Activated T-cell treated with anti-CD3 and anti-CD28 coated beads, Interleukin-2, amount 50 U/mL, for 48 hours (primary cell): Measurements from ENCODE around the gene CCDC15.

Source experiments
- DNase-seq, 2 experiments: peaks; one replicate each; pipeline ENCODE4 v3.0.0-alpha.2; 2020

Gene CCDC15

GRCh38 chr11:125069008-125069407 lies 115.0 kb downstream of the CCDC15 start:
- no peak for DNase-seq

DNA sequence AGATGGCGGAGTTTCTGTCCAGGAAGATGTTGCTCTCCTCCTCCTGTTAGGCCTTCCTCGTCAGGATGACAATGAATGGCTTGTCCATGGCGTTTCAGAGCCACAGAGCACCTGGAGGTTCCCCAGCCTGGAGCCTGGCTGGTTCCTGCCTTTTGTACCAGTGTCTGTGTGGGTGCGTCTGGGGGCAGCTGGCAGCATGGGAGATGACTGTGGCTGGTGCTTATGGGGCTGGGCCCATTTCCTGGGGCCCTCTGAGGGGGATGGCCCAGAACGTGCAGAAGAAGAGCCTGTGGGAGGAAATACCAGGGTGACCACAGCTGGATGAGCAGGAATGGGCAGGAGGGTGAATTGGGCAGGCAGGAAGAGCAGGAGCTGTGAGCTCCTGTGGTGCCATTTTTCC lies 115.8 kb downstream of the CCDC15 start:
- DNase-seq, result peak; percentile 5 to 15

GRCh38 chr11:125070699-125071254 lies 116.8 kb downstream of the CCDC15 start:
- DNase-seq, result peak; percentile 34 to 46

GRCh38 chr11:125071435-125071834 lies 117.4 kb downstream of the CCDC15 start:
- peak in 1 of 2 experiments; percentile 15 for DNase-seq

DNA sequence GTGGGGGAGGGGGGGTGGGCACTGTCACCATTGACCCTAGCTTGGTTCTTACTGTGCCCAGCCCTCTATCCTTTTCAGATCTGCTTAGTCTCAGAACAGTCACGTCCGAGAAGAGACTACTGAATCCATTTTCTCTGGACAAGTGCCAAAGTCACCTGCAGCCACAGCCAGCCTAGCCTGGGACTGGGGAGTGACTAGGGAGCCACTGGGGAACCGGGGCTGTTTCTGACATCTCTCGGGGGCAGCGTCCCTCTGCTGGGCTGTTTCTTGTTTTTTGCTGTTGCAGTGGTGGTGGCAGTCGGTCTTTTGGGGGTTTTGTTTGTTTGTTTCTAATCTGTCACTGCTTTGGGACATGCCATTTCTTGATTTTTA lies 117.8 kb downstream of the CCDC15 start:
- DNase-seq, result no peak

- DNase-seq, result no peak
Measured at GRCh38 chr11:125072218-125072960, 118.4 kb downstream of the CCDC15 start.

DNA sequence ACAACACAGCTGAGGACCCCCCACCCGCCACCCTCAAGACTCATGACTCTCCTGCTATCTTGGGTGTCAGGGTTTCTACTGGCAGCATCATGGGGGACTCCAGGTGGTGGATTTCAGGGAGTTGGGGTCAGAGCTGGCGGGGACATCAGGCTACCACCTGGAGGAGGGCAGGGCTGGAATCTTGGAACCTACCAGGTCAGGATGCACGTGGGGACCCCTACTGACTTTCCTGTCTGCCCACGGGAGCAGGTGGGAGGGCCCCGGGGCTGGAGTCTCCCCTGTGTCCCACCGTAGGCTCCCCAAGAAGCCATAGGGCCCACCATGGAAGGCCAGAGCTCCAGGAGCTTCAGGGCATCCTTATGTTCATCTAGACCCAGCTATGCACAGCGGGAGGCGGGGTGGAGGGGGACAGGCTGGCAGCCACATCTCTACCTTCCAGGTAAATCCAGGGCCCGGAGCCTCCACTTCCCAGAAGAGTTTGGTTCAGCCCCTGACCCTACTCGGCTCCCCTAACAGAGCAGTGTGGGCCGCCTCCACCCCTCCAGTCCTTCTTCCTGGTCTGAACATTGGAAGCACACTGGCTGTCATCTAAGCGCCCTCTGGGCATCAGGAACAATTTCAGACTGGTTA lies 119.1 kb downstream of the CCDC15 start:
- no peak for DNase-seq

- peak in 1 of 2 experiments; percentile 16 for DNase-seq
Measured at GRCh38 chr11:125073616-125074483, 119.8 kb downstream of the CCDC15 start.

DNA sequence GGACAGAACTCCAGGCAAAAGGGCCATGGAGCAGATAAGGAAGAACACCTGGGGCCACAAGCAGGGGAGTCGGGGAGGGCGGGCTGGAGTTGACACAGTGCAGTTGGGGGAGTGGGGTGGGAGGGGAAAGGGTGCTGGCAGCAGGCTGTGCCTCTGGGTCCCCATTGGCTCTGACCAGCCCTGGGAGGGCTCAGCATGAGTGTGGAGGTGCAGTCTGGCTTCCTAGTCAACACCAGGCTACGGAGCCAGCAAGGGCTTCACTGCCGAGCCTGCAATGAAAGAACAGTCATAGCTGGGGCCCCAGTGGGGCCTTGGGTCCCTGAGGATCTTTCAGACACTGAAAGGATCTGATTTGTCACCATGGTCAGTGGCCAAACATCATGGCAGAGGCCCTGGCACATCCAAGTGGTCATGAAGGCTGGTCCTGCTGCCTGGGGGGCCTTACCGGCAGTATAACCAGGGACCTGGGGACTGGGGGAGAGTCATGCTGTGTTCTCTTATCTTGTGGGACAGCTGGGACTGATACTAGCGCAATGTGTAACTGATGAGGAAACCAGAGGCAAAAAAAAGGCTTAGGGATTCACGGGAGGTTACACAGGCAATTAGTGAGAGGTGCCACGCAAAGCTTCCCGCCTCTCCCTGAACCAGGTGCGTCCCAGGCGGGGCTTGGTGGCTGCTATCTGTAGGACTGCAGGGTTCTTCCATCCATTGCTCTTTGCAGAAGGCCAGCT lies 120.7 kb downstream of the CCDC15 start:
- no peak for DNase-seq

- DNase-seq, result no peak
Measured at GRCh38 chr11:125075242-125075625, 121.2 kb downstream of the CCDC15 start.

- DNase-seq, result no peak
Measured at GRCh38 chr11:125075900-125076317, 121.9 kb downstream of the CCDC15 start.

GRCh38 chr11:125076378-125076945 lies 122.5 kb downstream of the CCDC15 start:
- DNase-seq, result no peak

DNA sequence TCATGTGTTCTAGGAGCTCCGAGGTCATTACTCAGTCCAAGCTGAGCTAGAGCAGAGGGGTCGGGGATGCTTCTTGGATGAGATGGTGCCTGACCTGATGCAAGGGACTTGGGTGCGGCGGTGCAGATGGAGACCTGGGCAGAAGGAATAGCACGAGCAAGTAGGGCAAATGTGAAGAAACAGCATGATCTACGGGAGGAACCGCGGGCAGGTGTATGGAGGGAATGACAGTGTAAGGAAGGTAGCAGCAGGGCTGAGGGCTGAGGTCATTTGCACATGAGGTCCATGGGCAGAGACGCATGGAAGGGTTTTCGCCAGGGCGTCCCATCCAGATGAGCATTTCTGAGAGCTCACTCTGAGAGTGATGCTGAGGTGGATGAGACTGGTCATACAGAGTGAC lies 124.0 kb downstream of the CCDC15 start:
- DNase-seq, result no peak

GRCh38 chr11:125078516-125079140 lies 124.6 kb downstream of the CCDC15 start:
- no peak for DNase-seq

- DNase-seq, result no peak
Measured at GRCh38 chr11:125079151-125079877, 125.3 kb downstream of the CCDC15 start.

DNA sequence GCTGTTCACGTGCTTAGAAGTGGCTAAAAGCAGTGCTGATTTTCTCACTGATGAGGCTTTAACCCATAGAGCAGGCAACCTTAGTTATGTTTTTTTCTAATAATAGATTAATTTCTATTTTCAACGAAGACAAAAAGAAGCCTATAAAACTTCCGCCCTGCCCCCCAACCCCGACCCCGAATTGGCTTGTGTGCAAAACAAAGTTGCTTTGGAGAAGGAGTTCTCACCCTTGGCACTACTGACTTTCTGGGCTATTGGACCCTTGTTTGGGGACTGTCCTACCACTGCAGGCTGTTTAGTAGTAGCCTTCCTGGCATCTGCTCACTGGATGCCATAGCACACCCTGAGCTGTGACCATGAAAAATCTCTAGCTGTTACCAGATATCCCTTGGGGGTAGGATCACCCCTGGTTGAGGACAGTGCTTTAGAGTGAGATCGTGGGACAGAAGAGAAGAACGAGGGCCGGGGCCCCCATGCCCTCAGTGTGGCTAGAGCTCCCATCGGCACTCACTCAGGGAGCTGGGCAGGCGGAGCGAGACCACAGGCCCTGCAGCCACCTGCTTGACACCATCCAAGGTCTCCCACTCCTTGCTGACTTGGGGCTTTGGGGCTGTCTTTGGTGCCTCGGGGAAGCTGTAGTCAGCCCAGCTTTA lies 126.0 kb downstream of the CCDC15 start:
- DNase-seq, result no peak

GRCh38 chr11:125080531-125080911 lies 126.5 kb downstream of the CCDC15 start:
- DNase-seq, result no peak

- DNase-seq, result no peak
Measured at GRCh38 chr11:125081098-125081798, 127.2 kb downstream of the CCDC15 start.

GRCh38 chr11:125082040-125082439 lies 128.0 kb downstream of the CCDC15 start:
- DNase-seq, result no peak
